Measurements from ENCODE around the gene LRRC4C.

- TF ChIP-seq CTCF (conservative IDR thresholded peaks at IDR 0.05; ENCODE audit: low read depth in 2 of 2) (no peak), POLR2AphosphoS5 (IDR thresholded peaks at IDR 0.05; ENCODE audit: low read depth) (no peak), EZH2phosphoT487 (IDR thresholded peaks at IDR 0.05; ENCODE audit: unreplicated experiment) (no peak), EZH2 (IDR thresholded peaks at IDR 0.05; ENCODE audit: low read depth, unreplicated experiment) (no peak), CREB1 (CRISPR knock-in tag; IDR thresholded peaks at IDR 0.05; ENCODE audit: low read depth) (no peak), REST (IDR thresholded peaks at IDR 0.05; ENCODE audit: unreplicated experiment) (no peak), ZNF114 (CRISPR knock-in tag; IDR thresholded peaks at IDR 0.05) (no peak), STAT1 (IDR thresholded peaks at IDR 0.05; ENCODE audit: unreplicated experiment) (no peak), ETS1 (IDR thresholded peaks at IDR 0.05) (no peak), ZNF462 (CRISPR knock-in tag; IDR thresholded peaks at IDR 0.05) (no peak), JUNB (IDR thresholded peaks at IDR 0.05; ENCODE audit: unreplicated experiment) (no peak)
Observed at GRCh38 chr11:40337118-40337517, 1122.3 kb downstream of the LRRC4C start.

All from GM23338 (cell line).